Upper lobe of right lung (tissue), 1 donor: Measurements from ENCODE around the gene MPV17L2. TPM values are rescaled to one million over a fixed set of nuclear protein-coding genes. Genes with fewer than 3 reads are reported as not detected.

Experiments
- ATAC-seq: fragments of 200-7000 bp; cut with Tn5 transposase; one replicate; pipeline ENCODE4 v1.9.1; 2020; ENCODE audit warnings: mild to moderate bottlenecking, moderate library complexity
- DNase-seq: peaks from one replicate; pipeline ENCODE4 v3.0.0-alpha.2; 2020
- H3K27ac ChIP-seq: fragments of 200-600 bp; one replicate; pipeline ENCODE4 v1.8.0; 2022
- H3K27me3 ChIP-seq: fragments of 200-600 bp; one replicate; pipeline ENCODE4 v1.8.0; 2022; ENCODE audit warnings: mild to moderate bottlenecking
- H3K36me3 ChIP-seq: fragments of 200-600 bp; one replicate; pipeline ENCODE4 v1.8.0; 2022
- H3K4me1 ChIP-seq: fragments of 200-600 bp; one replicate; pipeline ENCODE4 v1.8.0; 2022
- H3K4me3 ChIP-seq: fragments of 200-600 bp; one replicate; pipeline ENCODE4 v1.8.0; 2022; ENCODE audit warnings: mild to moderate bottlenecking
- H3K9me3 ChIP-seq: fragments of 200-600 bp; one replicate; pipeline ENCODE4 v1.8.0; 2022
- CTCF ChIP-seq: fragments of 200-600 bp; IDR thresholded peaks from one replicate; pipeline ENCODE4 v1.8.0; 2022; ENCODE audit warnings: antibody characterized with exemption
- intact Hi-C: fragments of 100-400 bp; cut with DNase I; formaldehyde crosslinking; loops from one replicate; pipeline ENCODE4 v1.11.0; 2022
- total RNA-seq: library from RNA; stranded (reverse); fragmentation: NEBNext Ultra II Directional; extraction: Animal tissue kit (Norgen Biotek cat#: 25700); gene quantifications from one replicate; pipeline ENCODE4 v1.2.1, GENCODE V29; 2021
- donor health status: DM: no; HTN: yes; CAD: no; lungs with severe emphysema.

Gene MPV17L2
- total RNA-seq, 1 donor from 2014 or later = 8.2 TPM

- intact Hi-C loops = no loop called here
- Histone ChIP-seq H3K27ac (peak overlapping the region; percentile 96), H3K36me3 (no peaks in the 10 kb centered on the region), H3K4me3 (peak overlapping the region; percentile 81), H3K27me3 (no peaks in the 10 kb centered on the region), H3K9me3 (no peaks in the 10 kb centered on the region), H3K4me1 (peaks cover 42% of the 10 kb centered on the region)
- DNase-seq (no peak), ATAC-seq (no peak)
- TF ChIP-seq CTCF = no peak
Observed at GRCh38 chr19:18153556-18154134, 39.4 kb upstream of the MPV17L2 start.

- ATAC-seq = no peak
- H3K27me3 ChIP-seq = no peaks in the 10 kb centered on the region
- H3K36me3 ChIP-seq = no peaks in the 10 kb centered on the region
- intact Hi-C loops = no loop called here
- no peak overlapping the region for H3K27ac ChIP-seq
- no peak for DNase-seq
- peaks cover 42% of the 10 kb centered on the region for H3K4me1 ChIP-seq
- TF ChIP-seq CTCF = no peak
- no peaks in the 10 kb centered on the region for H3K9me3 ChIP-seq
- no peak overlapping the region for H3K4me3 ChIP-seq
Observed at GRCh38 chr19:18155095-18156087, 37.6 kb upstream of the MPV17L2 start.

GRCh38 chr19:18156268-18156667 is 36.8 kb upstream of the MPV17L2 start:
- H3K27me3 ChIP-seq = no peaks in the 10 kb centered on the region
- TF ChIP-seq CTCF = no peak
- H3K27ac ChIP-seq = no peak overlapping the region
- no peaks in the 10 kb centered on the region for H3K36me3 ChIP-seq
- intact Hi-C loops = no loop called here
- H3K4me1 ChIP-seq = peaks cover 48% of the 10 kb centered on the region
- DNase-seq (no peak), ATAC-seq (no peak)
- H3K9me3 ChIP-seq = no peaks in the 10 kb centered on the region
- no peak overlapping the region for H3K4me3 ChIP-seq

- TF ChIP-seq CTCF = no peak
- H3K27ac ChIP-seq = peak overlapping the region; percentile 65
- DNase-seq (peak; percentile 95), ATAC-seq (peak; percentile 22)
- peaks cover 48% of the 10 kb centered on the region for H3K4me1 ChIP-seq
- no peaks in the 10 kb centered on the region for H3K27me3 ChIP-seq
- H3K4me3 ChIP-seq = no peak overlapping the region
- peaks cover under 1% of the 10 kb centered on the region for H3K36me3 ChIP-seq
- no peaks in the 10 kb centered on the region for H3K9me3 ChIP-seq
- intact Hi-C loops = no loop called here
Observed at GRCh38 chr19:18156841-18157464, 36.1 kb upstream of the MPV17L2 start.

- Histone ChIP-seq H3K27ac (peak overlapping the region; percentile 65), H3K36me3 (peaks cover 5% of the 10 kb centered on the region), H3K27me3 (no peaks in the 10 kb centered on the region), H3K4me1 (peaks cover 46% of the 10 kb centered on the region), H3K9me3 (no peaks in the 10 kb centered on the region), H3K4me3 (no peak overlapping the region)
- intact Hi-C loops = no loop called here
- ATAC-seq (no peak), DNase-seq (no peak)
- TF ChIP-seq CTCF = no peak
Observed at GRCh38 chr19:18157465-18158063, 35.5 kb upstream of the MPV17L2 start.
